ENCODE data around the gene FLG2. TPM values are rescaled to one million over a fixed set of nuclear protein-coding genes. Genes with fewer than 3 reads are reported as not detected.

The FLG2 gene
- total RNA-seq, 2 experiments from 2014 or later = not detected

DNA sequence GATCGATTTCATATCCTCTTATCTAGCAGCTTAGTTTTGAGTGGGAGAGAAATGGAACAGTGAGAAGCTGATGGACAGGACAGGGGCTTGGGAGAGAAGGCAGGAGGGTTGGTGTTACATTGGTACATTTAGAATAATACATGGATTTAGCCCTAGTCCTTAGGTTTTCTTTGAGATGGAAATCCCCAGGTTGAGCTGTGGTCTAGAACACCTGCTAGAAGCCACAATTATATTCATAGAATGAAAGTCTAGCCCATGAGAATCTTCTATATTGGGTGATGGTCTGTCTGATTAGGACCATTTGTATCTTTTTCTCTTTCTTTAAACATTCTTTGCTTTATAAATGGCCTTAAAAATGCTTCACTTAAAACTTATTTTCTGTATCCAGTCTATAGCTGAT lies 34.3 kb upstream of the FLG2 start:
- TF ChIP-seq, protein P1, sequence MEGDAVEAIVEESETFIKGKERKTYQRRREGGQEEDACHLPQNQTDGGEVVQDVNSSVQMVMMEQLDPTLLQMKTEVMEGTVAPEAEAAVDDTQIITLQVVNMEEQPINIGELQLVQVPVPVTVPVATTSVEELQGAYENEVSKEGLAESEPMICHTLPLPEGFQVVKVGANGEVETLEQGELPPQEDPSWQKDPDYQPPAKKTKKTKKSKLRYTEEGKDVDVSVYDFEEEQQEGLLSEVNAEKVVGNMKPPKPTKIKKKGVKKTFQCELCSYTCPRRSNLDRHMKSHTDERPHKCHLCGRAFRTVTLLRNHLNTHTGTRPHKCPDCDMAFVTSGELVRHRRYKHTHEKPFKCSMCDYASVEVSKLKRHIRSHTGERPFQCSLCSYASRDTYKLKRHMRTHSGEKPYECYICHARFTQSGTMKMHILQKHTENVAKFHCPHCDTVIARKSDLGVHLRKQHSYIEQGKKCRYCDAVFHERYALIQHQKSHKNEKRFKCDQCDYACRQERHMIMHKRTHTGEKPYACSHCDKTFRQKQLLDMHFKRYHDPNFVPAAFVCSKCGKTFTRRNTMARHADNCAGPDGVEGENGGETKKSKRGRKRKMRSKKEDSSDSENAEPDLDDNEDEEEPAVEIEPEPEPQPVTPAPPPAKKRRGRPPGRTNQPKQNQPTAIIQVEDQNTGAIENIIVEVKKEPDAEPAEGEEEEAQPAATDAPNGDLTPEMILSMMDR (IDR thresholded peaks at IDR 0.05) = no peak
- ChIA-PET CTCF (interaction anchor here (1.2 kb wide), 1 partner anchor 47 kb away, joined by 4 read pairs; no protein-coding TSS in a partner anchor), POLR2A (no interaction called here)
- intact Hi-C loops (cut with micrococcal nuclease) = no loop called here
- H3K27ac Mint-ChIP-seq = no peak overlapping the region
- H3K4me1 Mint-ChIP-seq (ENCODE audit: low read depth) = peaks cover 12% of the 10 kb centered on the region
- H3K27me3 Mint-ChIP-seq = peaks cover 24% of the 10 kb centered on the region
- ATAC-seq (no peak), DNase-seq (no peak)
- H3K36me3 Mint-ChIP-seq (ENCODE audit: low read depth) = no peaks in the 10 kb centered on the region
- H3K9me3 Mint-ChIP-seq = no peaks in the 10 kb centered on the region
- no peak overlapping the region for H3K4me3 Mint-ChIP-seq

- H3K27ac Mint-ChIP-seq = no peak overlapping the region
- ATAC-seq (no peak), DNase-seq (no peak)
- H3K4me1 Mint-ChIP-seq (ENCODE audit: low read depth) = peaks cover 12% of the 10 kb centered on the region
- CTCF ChIA-PET = interaction anchor here (1.5 kb wide), 1 partner anchor 65 kb away, joined by 5 read pairs; no protein-coding TSS in a partner anchor
- H3K27me3 Mint-ChIP-seq = peaks cover 32% of the 10 kb centered on the region
- no peaks in the 10 kb centered on the region for H3K36me3 Mint-ChIP-seq (ENCODE audit: low read depth)
- H3K9me3 Mint-ChIP-seq = no peaks in the 10 kb centered on the region
- intact Hi-C loops (cut with micrococcal nuclease) = no loop called here
- H3K4me3 Mint-ChIP-seq = no peak overlapping the region
- POLR2A ChIA-PET = no interaction called here
- TF ChIP-seq, protein P1 (IDR thresholded peaks at IDR 0.05) = no peak
Measured at GRCh38 chr1:152392909-152393308, 33.1 kb upstream of the FLG2 start.

GRCh38 chr1:152388889-152389288 lies 29.1 kb upstream of the FLG2 start:
- DNase-seq (no peak), ATAC-seq (no peak)
- no peak overlapping the region for H3K27ac Mint-ChIP-seq
- H3K4me1 Mint-ChIP-seq (ENCODE audit: low read depth) = peaks cover 10% of the 10 kb centered on the region
- peaks cover 27% of the 10 kb centered on the region for H3K27me3 Mint-ChIP-seq
- POLR2A ChIA-PET = no interaction called here
- H3K36me3 Mint-ChIP-seq (ENCODE audit: low read depth) = no peaks in the 10 kb centered on the region
- intact Hi-C loops (cut with micrococcal nuclease) = no loop called here
- H3K9me3 Mint-ChIP-seq = no peaks in the 10 kb centered on the region
- TF ChIP-seq, protein P1 (IDR thresholded peaks at IDR 0.05) = no peak
- H3K4me3 Mint-ChIP-seq = no peak overlapping the region
- CTCF ChIA-PET = interaction anchor here (1.5 kb wide), 1 partner anchor 69 kb away, joined by 4 read pairs; no protein-coding TSS in a partner anchor

DNA sequence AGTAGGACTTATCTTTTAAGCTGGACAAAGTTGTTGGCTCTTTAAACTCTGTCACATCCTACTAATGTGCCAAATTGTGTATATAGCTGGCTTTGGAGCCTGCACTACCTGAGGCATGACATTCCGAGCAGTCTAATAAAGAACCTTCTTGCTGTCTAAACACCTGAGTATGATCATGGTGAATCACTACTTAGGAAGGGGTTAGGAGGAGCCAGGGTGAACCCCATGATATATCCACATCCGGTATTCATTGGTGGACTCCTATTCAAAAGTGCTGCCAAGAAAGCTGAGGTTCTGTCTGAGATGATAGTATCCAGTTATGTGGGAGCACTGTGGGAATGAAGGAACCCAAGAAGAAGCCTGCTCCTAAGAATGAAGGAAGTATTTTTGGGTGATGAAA lies 27.1 kb upstream of the FLG2 start:
- intact Hi-C loops (cut with micrococcal nuclease) = no loop called here
- H3K36me3 Mint-ChIP-seq (ENCODE audit: low read depth) = no peaks in the 10 kb centered on the region
- ATAC-seq = no peak
- CTCF ChIA-PET = interaction anchor here (1.6 kb wide), 1 partner anchor 71 kb away, joined by 6 read pairs; no protein-coding TSS in a partner anchor
- H3K4me1 Mint-ChIP-seq (ENCODE audit: low read depth) = no peaks in the 10 kb centered on the region
- no peaks in the 10 kb centered on the region for H3K9me3 Mint-ChIP-seq
- DNase-seq = no peak
- TF ChIP-seq, protein P1 (IDR thresholded peaks at IDR 0.05) = no peak
- H3K27me3 Mint-ChIP-seq = peaks cover 31% of the 10 kb centered on the region
- H3K4me3 Mint-ChIP-seq = no peak overlapping the region
- POLR2A ChIA-PET = no interaction called here
- H3K27ac Mint-ChIP-seq = no peak overlapping the region

GRCh38 chr1:152380932-152381331 lies 21.1 kb upstream of the FLG2 start:
- H3K9me3 Mint-ChIP-seq = no peaks in the 10 kb centered on the region
- peaks cover 9% of the 10 kb centered on the region for H3K27me3 Mint-ChIP-seq
- ChIA-PET CTCF (no interaction called here), POLR2A (no interaction called here)
- TF ChIP-seq, protein P1 (IDR thresholded peaks at IDR 0.05) = no peak
- no peak overlapping the region for H3K27ac Mint-ChIP-seq
- no peaks in the 10 kb centered on the region for H3K36me3 Mint-ChIP-seq (ENCODE audit: low read depth)
- DNase-seq = no peak
- H3K4me1 Mint-ChIP-seq (ENCODE audit: low read depth) = no peaks in the 10 kb centered on the region
- intact Hi-C loops (cut with micrococcal nuclease) = no loop called here
- no peak overlapping the region for H3K4me3 Mint-ChIP-seq
- ATAC-seq = no peak
